Bronchial epithelial cell (primary cell): ENCODE measurements around the gene PTGES2. TPM values are rescaled to one million over a fixed set of nuclear protein-coding genes. Genes with fewer than 3 reads are reported as not detected.
"Not testable (repeated sequence)": the region's sequence is repeated elsewhere in the genome, so short reads cannot be mapped to it uniquely, and the experiment has no call there.

Source experiments
- DNase-seq: peaks from one replicate; pipeline ENCODE4 v3.0.0-alpha.2; 2010; ENCODE audit warnings: low read depth
- FAIRE-seq: peaks from 2 replicates; lab custom pipeline; 2011; peaks lifted over from hg19 to GRCh38; lab: Jason Lieb, UNC
- H3K27me3 ChIP-seq: 2 replicates; pipeline ENCODE4 v1.5.1; 2011; ENCODE audit warnings: low read length; ENCODE audit not compliant: control insufficient read depth, insufficient read depth
- H3K36me3 ChIP-seq: 2 replicates; pipeline ENCODE4 v1.5.1; 2011; ENCODE audit warnings: low read length; ENCODE audit not compliant: control insufficient read depth, insufficient read depth
- H3K4me3 ChIP-seq: 2 replicates; pipeline ENCODE4 v1.5.1; 2011; ENCODE audit warnings: mild to moderate bottlenecking, low read depth, low read length, control low read depth
- total RNA-seq: library from RNA; depleted of rRNA; stranded (reverse); fragments of >200 nt; gene quantifications from 2 replicates; pipeline ENCODE4 v1.2.1, GENCODE V29; 2014
- TF ChIP-seq, protein P1 (sequence below): IDR thresholded peaks from 2 replicates; pipeline ENCODE4 v1.5.1; 2011; ENCODE audit warnings: mild to moderate bottlenecking, moderate library complexity, low read length, control low read depth, inconsistent platforms; ENCODE audit not compliant: insufficient read depth, severe bottlenecking

PTGES2 gene
- total RNA-seq, 1 donor from 2014 or later = 130 TPM

DNA sequence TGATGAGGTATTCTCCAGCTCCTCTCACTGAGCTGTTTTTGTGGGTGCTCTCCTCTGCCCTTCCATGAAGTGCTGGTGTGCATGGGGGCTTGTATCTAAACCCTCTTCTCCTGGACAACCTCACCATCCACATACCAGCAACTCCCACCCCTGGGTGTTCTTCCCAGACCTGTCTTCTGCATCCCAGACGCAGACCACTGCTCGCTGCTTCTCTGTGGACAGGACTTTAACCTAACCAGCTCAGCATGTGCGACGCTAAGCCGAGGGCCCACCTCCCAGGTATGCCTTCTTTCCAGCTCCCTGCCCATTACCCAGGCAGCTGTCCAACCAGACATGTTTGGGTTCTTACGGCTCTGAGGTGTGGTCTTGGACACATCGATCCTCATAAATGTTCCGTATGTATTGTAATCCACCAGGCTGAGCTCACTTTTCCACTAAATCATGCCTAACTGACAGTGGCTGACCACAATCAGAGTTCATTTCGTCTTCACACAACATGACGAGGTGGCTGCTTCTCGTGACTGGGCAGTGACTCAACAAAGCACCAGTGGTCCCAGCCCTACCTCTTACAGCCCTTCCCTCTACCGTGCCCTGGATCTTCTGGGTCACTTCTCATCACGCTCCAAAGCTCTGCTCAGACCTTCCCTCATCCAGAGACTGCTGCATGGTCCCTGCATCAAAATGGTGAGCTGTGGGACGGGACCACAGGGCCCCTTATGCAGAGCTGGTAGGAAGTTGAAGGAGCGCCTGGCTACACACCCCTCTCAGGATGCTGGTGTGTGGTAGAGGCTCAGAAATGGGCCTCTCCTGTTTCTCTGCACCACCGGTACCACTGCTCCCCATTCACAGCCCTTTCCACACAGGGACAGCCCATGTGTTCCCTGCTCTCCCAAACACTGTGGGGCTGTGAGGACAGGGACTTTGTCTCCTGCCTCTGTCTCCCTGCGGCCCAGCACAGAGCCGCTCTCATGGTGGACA is 9.6 kb upstream of the PTGES2 start:
- Histone ChIP-seq H3K27me3 (no peaks in the 10 kb centered on the region), H3K4me3 (no peak overlapping the region), H3K36me3 (no peaks in the 10 kb centered on the region)
- peak; percentile 91 for FAIRE-seq
- TF ChIP-seq, protein P1, sequence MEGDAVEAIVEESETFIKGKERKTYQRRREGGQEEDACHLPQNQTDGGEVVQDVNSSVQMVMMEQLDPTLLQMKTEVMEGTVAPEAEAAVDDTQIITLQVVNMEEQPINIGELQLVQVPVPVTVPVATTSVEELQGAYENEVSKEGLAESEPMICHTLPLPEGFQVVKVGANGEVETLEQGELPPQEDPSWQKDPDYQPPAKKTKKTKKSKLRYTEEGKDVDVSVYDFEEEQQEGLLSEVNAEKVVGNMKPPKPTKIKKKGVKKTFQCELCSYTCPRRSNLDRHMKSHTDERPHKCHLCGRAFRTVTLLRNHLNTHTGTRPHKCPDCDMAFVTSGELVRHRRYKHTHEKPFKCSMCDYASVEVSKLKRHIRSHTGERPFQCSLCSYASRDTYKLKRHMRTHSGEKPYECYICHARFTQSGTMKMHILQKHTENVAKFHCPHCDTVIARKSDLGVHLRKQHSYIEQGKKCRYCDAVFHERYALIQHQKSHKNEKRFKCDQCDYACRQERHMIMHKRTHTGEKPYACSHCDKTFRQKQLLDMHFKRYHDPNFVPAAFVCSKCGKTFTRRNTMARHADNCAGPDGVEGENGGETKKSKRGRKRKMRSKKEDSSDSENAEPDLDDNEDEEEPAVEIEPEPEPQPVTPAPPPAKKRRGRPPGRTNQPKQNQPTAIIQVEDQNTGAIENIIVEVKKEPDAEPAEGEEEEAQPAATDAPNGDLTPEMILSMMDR = no peak
- DNase-seq = no peak

DNA sequence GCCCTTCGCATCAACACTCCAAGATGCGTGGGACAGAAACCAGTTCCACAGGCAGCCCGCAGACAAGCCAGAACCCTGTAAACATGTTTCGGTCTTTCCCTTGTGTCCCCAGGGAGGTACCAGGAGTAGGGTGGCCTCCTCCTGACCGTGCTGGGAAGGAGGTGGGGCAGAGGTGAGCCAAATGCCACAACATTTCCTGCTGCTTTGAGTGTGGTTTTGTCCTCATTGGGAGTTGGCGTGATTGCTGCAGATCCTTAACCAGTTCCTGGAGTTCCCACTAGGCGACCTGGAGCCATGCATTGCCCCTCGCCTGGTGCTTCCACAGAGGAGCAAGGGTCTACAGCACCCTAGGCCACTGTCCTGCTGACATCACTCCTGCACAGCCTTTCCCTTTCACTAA is 8.0 kb upstream of the PTGES2 start:
- H3K36me3 ChIP-seq, H3K4me3 ChIP-seq, DNase-seq, FAIRE-seq, H3K27me3 ChIP-seq: not testable (repeated sequence)

DNA sequence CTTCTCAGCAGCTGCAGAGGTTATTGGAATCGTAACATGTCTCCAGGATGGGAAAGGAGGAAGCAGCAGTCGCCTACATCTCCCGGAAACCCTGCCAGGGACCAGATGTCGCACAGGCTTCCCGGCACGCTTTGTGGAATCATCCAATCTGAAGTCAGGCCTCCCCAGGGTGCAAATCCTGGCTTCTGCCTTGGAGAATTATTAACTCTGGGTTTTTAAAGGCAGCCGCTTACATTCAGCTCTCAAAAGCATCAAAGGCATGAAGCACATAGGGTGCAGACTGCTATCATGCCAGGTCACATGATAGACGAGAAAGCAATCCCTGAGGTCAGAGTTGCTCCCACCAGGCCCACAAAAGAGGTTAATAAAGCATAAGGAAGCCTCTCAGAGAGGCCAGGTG is 4.6 kb upstream of the PTGES2 start:
- H3K4me3 ChIP-seq, H3K27me3 ChIP-seq, DNase-seq, H3K36me3 ChIP-seq: not testable (repeated sequence)
- FAIRE-seq = peak; percentile 13

DNA sequence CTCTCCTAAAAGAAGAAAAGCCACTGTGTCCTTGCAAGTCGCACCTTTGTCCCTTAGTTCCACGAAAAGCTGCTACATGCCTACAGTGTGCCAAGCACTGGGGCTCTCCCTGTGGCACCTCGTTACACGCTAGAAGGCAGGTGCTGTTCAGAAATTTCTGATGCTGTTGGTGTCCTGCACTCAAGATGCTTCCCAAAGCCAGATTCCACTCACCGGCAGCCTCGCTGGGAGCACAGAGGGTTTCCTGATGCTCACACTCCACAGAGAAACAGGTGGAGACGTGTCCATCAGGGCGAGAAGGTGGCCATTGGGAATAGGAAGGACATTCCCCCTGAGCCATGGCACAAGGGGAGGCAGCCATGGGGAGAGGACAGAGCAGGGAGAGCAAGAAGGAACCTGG is 3.8 kb upstream of the PTGES2 start:
- H3K36me3 ChIP-seq, H3K27me3 ChIP-seq, H3K4me3 ChIP-seq, DNase-seq: not testable (repeated sequence)
- FAIRE-seq = peak; percentile 86

DNA sequence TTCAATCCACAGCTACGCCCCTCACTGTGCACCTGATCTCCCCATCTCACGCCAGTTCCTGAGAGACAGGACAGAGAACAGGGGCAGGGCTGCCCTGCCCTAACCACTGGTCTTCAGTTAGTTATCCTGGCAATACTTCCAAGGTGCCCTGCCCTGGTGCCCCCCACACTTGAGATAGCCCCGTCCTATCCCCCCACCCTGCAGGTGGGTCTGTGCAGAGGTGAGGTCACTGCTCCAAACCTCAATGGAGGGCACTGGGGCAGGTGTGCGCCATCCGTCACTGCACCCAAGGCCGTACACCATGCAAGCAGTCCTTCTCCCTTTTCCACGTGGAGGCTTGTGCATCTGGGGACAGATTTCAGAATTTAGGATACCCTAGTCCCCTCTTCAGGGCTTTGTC is 3.1 kb upstream of the PTGES2 start:
- not testable (repeated sequence) for H3K27me3 ChIP-seq, DNase-seq, H3K36me3 ChIP-seq, H3K4me3 ChIP-seq
- FAIRE-seq = peak; percentile 28

DNA sequence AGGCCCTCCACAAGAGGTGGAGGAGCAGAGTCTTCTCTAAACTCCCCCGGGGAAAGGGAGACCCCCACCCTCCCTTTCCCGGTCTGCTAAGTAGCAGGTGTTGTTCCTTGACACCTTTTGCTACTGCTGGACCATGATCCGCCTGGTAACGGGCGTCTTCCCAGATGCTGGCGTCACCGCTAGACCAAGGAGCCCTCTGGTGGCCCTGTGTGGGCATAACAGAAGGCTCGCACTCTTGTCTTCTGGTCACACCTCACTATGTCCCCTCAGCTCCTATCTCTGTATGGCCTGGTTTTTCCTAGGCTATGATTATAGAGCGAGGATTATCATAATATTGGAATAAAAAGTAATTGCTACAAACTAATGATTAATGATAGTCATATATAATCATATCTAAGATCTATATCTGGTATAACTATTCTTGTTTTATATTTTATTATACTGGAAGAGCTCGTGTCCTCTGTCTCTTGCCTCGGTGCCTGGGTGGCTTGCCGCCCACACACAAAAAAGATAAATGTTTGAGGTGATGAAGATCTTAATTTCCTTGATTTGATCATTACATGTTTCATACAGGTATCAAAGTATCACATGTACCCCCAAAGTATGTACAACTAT is 2.6 kb upstream of the PTGES2 start:
- not testable (repeated sequence) for H3K27me3 ChIP-seq, H3K4me3 ChIP-seq, FAIRE-seq

DNA sequence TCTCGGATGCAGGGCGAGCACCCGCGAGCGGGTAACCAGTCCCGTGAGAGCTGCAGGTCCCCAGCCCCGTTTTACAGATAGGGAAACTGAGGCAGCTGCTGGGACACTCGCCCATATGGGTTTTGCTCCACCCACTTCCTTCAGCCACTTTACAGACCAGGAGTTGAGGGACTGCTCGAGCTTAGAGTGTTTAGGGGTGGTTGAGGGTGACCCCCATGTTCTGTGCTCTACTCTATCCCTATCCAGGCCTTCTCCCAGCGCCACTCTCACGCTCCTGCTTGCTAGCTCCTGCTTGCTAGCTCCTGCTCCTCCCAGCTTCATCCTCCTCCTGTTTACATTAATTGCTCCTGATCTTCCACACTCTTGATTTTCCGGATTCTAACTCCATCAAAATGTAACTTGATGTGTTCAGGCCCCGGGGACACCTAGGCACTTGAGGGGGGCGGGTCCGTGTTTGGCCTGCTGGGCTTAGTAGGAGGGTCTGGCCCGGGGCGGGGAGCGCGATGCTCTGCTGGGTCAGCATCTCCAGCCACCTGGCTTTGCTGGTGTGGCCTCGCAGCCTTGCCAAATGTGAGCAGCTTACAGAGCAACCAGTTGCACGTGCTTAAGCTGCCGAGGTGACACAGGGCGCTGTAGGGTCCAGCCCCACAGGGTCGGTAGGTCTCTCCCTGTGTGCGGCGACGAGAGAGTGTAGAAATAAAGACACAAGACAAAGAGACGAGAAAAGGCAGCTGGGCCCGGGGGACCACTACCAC is 1.5 kb upstream of the PTGES2 start:
- Histone ChIP-seq H3K4me3 (peak overlapping the region; percentile 98), H3K27me3 (peaks cover 5% of the 10 kb centered on the region), H3K36me3 (peaks cover 6% of the 10 kb centered on the region)
- TF ChIP-seq, protein P1 = no peak
- DNase-seq (no peak), FAIRE-seq (no peak)

More for the DNA sequence above, 2.6 kb upstream of the PTGES2 start:
- not testable (repeated sequence) for DNase-seq, H3K36me3 ChIP-seq
